GM04504 (cell line): ENCODE data around the gene ZBTB8B.
"Not testable (repeated sequence)": the region's sequence is repeated elsewhere in the genome, so short reads cannot be mapped to it uniquely, and the experiment has no call there.

ENCODE experiments used
- DNase-seq: peaks from one replicate; pipeline ENCODE4 v3.0.0-alpha.2; 2012; ENCODE audit warnings: low read depth

The ZBTB8B gene

GRCh38 chr1:32470431-32470830 is 5.6 kb downstream of the ZBTB8B start:
- DNase-seq = no peak

- DNase-seq = no peak
Observed at GRCh38 chr1:32470991-32471694, 6.3 kb downstream of the ZBTB8B start.

GRCh38 chr1:32471695-32472362 is 7.0 kb downstream of the ZBTB8B start:
- DNase-seq = no peak

- DNase-seq = not testable (repeated sequence)
Observed at GRCh38 chr1:32472966-32473365, 8.1 kb downstream of the ZBTB8B start.

DNA sequence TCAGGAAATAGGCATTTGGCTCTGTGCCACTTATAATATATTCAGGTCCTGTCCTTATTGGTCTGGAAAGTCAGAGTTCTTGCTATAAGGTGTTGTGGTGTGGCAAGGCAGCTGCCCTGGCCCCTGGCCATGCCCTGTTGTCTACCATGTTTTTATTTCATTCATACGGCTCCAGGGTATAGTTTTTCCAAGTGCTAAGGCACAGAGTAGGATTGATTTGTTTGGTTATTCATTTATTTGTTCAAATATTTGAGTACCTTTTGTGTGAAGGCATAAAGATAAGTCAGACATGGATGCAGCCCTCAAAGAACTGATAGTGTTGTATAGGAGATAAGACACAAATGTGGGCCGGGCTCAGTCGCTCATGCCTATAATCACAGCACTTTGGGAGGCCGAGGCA is 10.1 kb downstream of the ZBTB8B start:
- no peak for DNase-seq

- no peak for DNase-seq
Observed at GRCh38 chr1:32480003-32480402, 15.1 kb downstream of the ZBTB8B start.

DNA sequence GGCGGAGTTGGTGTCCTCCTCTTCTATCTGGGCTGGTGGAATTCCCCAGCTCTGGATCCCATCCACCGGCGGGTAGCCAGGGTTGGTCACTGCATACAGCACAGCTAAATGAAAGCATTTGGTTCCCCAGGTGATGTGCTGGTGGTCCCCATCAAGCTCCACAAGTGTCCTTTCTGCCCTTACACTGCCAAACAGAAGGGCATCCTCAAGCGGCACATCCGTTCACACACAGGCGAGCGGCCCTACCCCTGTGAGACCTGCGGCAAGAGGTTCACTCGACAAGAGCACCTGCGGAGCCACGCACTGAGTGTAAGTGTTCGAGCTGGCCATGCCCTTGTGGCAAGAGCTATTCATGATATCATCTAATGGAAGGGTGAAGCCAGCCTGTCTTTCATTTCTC is 15.9 kb downstream of the ZBTB8B start:
- DNase-seq = no peak

- not testable (repeated sequence) for DNase-seq
Observed at GRCh38 chr1:32481788-32482187, 16.9 kb downstream of the ZBTB8B start.

- no peak for DNase-seq
Observed at GRCh38 chr1:32485554-32486255, 20.8 kb downstream of the ZBTB8B start.

- DNase-seq = no peak
Observed at GRCh38 chr1:32486463-32487113, 21.7 kb downstream of the ZBTB8B start.

DNA sequence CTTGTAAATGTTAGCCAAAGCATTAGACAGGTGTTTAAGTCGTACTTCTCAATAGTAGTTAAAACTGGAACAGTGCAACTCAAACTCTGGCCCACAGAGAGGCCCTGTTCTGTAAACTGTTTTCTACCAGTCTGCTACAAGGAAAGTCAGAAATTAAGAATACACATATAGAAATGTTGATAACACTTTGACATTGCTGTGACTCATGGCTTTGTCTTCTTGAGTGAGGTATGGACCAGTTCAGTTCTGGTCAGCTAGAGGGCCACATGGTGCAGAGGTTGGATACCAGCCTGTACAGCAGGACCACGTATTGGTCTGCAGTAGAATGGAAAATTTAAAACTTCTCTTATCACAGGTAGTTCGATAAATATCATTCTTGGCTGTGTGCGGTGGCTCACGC is 22.3 kb downstream of the ZBTB8B start:
- DNase-seq = no peak

DNA sequence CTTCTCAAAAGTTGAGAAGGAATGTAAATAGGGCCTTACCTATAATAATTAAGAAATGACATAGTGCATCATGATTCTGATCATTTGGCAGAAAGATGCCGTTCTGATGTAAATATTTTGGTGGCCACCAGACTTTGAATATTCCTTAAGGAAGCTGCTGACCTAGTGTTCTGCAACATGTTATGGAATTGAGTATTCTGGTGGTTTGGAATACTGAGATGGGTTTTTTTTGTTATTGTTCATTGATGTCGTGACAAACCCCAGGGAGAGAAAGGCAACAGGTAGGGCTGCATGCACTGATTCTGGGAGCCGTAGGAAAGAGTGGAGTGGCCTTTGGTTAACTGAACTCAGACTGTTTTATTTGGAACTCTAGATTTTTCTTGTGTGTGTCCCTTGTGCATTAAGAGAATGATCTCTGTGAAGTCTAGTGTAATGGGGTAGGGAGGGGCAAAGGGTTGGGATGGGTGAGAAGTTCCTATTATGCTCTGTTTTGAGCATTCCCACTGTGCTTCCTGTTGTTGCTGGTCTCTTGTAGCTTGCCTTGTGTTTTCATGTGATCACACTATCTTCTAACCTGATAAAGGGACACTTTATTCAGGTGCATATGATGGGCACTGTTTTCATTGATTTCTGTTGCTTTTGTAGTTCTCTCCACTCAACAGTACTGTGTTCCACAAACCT is 25.0 kb downstream of the ZBTB8B start:
- no peak for DNase-seq

DNA sequence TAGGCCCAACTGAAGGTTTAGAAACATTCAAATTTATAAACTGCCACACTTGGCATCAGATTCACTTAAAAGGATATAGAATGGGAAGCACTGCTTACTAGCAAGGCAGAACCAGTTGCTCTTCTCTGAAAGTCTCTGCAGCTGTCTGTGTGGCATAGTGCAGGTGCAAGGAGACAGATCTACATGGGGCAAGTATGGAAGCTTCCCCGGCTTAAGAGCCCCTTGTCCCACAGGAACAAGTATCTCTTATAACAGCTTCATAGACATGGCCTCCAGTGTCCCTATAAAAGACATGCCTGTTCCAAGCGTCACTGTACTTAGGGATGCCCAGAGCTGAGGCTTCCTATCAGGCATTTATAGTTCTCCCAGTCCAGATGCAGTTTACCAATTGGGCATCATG is 26.5 kb downstream of the ZBTB8B start:
- DNase-seq = no peak

GRCh38 chr1:32494196-32494595 is 29.3 kb downstream of the ZBTB8B start:
- DNase-seq = no peak

DNA sequence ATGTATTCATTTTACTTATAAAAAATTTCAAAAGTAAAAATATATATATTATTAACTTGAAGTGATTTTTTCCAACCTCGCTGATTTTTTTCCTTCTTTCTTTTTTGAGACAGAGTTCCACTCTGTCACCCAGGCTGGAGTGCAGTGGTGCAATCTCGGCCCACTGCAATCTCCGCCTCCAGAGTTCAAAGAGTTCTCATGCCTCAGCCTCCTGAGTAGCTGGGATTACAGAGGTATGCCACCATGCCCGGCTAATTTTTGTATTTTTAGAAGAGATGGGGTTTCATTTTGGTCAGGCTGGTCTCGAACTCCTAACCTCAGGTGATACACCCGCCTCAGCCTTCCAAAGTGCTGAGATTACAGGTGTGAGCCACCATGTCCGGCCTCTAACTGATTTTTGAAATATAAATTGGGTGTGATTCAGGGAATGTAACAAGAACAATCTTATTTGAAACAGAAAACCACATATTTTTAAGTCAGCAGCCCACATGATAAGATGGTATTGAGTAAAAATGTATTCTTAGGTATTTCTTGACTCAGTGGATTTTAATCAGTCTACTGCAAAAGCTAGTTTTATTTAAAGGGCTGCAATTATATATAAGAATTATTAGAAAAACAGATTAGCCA is 30.0 kb downstream of the ZBTB8B start:
- no peak for DNase-seq

GRCh38 chr1:32496127-32496526 is 31.3 kb downstream of the ZBTB8B start:
- no peak for DNase-seq

DNA sequence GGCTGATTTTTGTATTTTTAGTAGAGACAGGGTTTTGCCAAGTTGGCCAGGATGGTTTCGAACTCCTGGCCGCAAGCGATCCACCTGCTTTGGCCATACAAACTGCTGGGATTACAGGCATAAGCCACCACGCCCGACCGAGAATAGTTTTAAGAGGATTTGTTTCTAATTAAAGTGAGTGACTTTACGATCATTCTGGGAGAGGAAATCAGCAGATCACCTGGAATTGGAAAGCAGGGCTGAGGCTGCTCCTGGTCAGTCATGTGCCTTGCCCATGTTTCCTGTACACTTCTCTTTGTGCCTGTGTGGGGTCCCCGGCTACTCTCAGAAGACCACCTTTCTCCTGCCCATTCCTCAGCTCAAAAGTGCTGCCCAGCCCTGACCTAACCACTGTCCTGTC is 33.9 kb downstream of the ZBTB8B start:
- DNase-seq = no peak

- DNase-seq = no peak
Observed at GRCh38 chr1:32500387-32501209, 35.7 kb downstream of the ZBTB8B start.

DNA sequence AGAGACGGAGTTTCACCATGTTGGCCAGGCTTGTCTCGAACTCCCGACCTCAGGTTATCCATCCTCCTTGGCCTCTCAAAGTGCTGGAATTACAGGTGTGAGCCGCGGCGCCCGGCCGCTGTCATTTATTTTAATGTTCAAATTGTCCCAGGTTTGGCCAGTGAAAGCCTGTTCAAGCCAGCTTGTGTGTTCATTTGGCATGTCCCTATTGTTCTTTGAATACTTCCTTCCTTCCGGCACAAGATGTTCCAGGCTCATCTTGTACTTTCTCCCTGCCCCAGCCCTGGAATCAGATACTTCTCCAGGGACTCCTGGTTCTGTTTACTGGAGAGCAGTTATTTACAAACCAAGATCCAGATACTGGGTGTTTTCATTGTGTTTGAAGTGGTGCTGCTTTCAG is 37.0 kb downstream of the ZBTB8B start:
- DNase-seq = no peak

DNA sequence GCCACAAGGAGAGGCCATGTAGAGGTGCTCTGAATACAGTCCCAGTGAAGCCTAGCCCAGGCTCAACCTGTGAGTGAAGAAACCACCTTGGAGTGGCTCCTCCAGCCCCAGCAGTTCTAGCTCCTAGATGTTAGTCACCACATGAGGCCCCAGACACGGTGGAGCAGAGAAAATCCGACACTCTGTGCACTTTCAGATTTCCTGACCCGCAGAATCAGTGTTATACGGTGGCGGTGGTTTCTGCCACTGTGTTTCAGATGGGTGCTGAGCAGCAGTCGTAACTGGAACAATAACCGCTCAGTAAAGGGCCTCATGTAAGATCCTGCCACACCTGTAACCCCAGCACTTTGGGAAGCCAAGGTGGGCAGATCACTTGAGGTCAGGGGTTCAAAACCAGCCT is 38.3 kb downstream of the ZBTB8B start:
- DNase-seq = no peak

DNA sequence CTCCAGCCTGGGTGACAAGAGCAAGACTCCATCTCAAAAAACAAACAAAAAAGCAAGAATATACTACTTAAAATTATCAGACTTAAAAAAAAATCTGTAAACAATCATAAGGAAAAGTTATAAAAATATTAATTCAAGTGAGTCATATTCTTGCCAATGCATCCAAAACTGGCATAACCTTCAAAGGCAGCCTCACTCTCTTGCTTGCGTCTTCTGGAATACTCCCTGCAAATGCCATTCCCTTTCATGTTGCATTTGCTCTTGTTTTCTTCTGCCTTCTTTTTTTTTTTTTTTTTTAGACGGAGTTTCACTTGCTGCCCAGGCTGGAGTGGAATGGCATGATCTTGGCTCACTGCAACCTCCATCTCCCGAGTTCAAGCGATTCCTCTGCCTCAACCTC is 42.1 kb downstream of the ZBTB8B start:
- DNase-seq = no peak
